Dedifferentiated amniotic fluid mesenchymal stem cell (primary cell): ENCODE measurements around the gene CLASP1.
"Not testable (repeated sequence)": the region's sequence is repeated elsewhere in the genome, so short reads cannot be mapped to it uniquely, and the experiment has no call there.

Source experiments
- DNase-seq: peaks from one replicate; pipeline ENCODE4 v3.0.0-alpha.2; 2016; ENCODE audit errors: extremely low spot score

The CLASP1 gene

GRCh38 chr2:121662656-121663055 lies 13.4 kb upstream of the CLASP1 start:
- DNase-seq, result no peak

GRCh38 chr2:121659933-121660332 lies 10.7 kb upstream of the CLASP1 start:
- no peak for DNase-seq

- DNase-seq, result peak; percentile 34
Measured at GRCh38 chr2:121658393-121658792, 9.1 kb upstream of the CLASP1 start.

- no peak for DNase-seq
Measured at GRCh38 chr2:121653035-121653434, 3.8 kb upstream of the CLASP1 start.

- no peak for DNase-seq
Measured at GRCh38 chr2:121650315-121650930, 1.2 kb upstream of the CLASP1 start.

- peak; percentile 77 for DNase-seq
Measured at GRCh38 chr2:121649596-121650314, 493 bp upstream of the CLASP1 start.

GRCh38 chr2:121648206-121649148 lies 785 bp downstream of the CLASP1 start:
- DNase-seq, result peak; percentile 60

GRCh38 chr2:121647396-121647795 lies 1.9 kb downstream of the CLASP1 start:
- no peak for DNase-seq

GRCh38 chr2:121644715-121645114 lies 4.5 kb downstream of the CLASP1 start:
- DNase-seq, result no peak

GRCh38 chr2:121643877-121644276 lies 5.4 kb downstream of the CLASP1 start:
- no peak for DNase-seq

- DNase-seq, result no peak
Measured at GRCh38 chr2:121640380-121641316, 8.6 kb downstream of the CLASP1 start.

GRCh38 chr2:121639846-121640245 lies 9.4 kb downstream of the CLASP1 start:
- not testable (repeated sequence) for DNase-seq

- no peak for DNase-seq
Measured at GRCh38 chr2:121638333-121638732, 10.9 kb downstream of the CLASP1 start.

- DNase-seq, result no peak
Measured at GRCh38 chr2:121635371-121635770, 13.9 kb downstream of the CLASP1 start.

GRCh38 chr2:121634354-121635307 lies 14.6 kb downstream of the CLASP1 start:
- peak; percentile 34 for DNase-seq

GRCh38 chr2:121633463-121633862 lies 15.8 kb downstream of the CLASP1 start:
- DNase-seq, result no peak

- no peak for DNase-seq
Measured at GRCh38 chr2:121627525-121628050, 21.7 kb downstream of the CLASP1 start.

- no peak for DNase-seq
Measured at GRCh38 chr2:121626777-121627524, 22.3 kb downstream of the CLASP1 start.

- no peak for DNase-seq
Measured at GRCh38 chr2:121625953-121626352, 23.3 kb downstream of the CLASP1 start.
